IMR-90 (cell line): ENCODE measurements around the gene ADH1A. TPM values are rescaled to one million over a fixed set of nuclear protein-coding genes. Genes with fewer than 3 reads are reported as not detected.

ENCODE experiments used
- ATAC-seq: fragments of 200-7000 bp; cut with Tn5 transposase; 2 replicates; pipeline ENCODE4 v1.9.1; 2020; ENCODE audit warnings: low read depth, mild to moderate bottlenecking, moderate library complexity
- BruUV-seq: library from RNA; stranded (reverse); fragments of 400-500 nt; replicated peaks from 2 replicates; lab custom pipeline; 2021; lab: Mats Ljungman, UMichigan
- CTCF ChIA-PET: fragments of 300-600 bp; formaldehyde crosslinking; extraction: SDS; loops from one replicate; lab custom pipeline; 2021; ENCODE audit warnings: antibody characterized with exemption; lab: Yijun Ruan, JAX
- POLR2A ChIA-PET: fragments of 300-600 bp; sonication (Branson Sonifier 250); formaldehyde crosslinking; loops from one replicate; lab custom pipeline; 2022; ENCODE audit warnings: antibody characterized with exemption; ENCODE audit not compliant: unreplicated experiment; lab: Charles Lee
- DNase-seq: peaks from one replicate; pipeline ENCODE4 v3.0.0; 2013
- H2AFZ ChIP-seq: replicated peaks from 2 replicates; pipeline ENCODE3; 2013; ENCODE audit warnings: low read length, mild to moderate bottlenecking; ENCODE audit not compliant: poor library complexity
- H2AK5ac ChIP-seq: 2 replicates; pipeline ENCODE4 v1.6.1; 2013; ENCODE audit warnings: low read depth, low read length, inconsistent platforms
- H2AK9ac ChIP-seq: replicated peaks from 2 replicates; pipeline ENCODE3; 2013; ENCODE audit warnings: mild to moderate bottlenecking, low read depth, low read length, moderate library complexity; ENCODE audit not compliant: poor library complexity
- H2BK120ac ChIP-seq: 2 replicates; pipeline ENCODE4 v1.6.1; 2013; ENCODE audit warnings: low read depth, low read length, inconsistent platforms
- H2BK15ac ChIP-seq: 3 replicates; pipeline ENCODE4 v1.6.1; 2013; ENCODE audit warnings: low read depth, low read length, inconsistent platforms
- H2BK20ac ChIP-seq: 2 replicates; pipeline ENCODE4 v1.6.1; 2013; ENCODE audit warnings: low read depth, mild to moderate bottlenecking, inconsistent platforms, low read length, moderate library complexity
- H2BK5ac ChIP-seq: 2 replicates; pipeline ENCODE4 v1.6.1; 2013; ENCODE audit warnings: mild to moderate bottlenecking, low read depth, low read length, inconsistent platforms; ENCODE audit not compliant: poor library complexity, severe bottlenecking
- H3K14ac ChIP-seq: replicated peaks from 2 replicates; pipeline ENCODE4 v1.6.1; 2013; ENCODE audit warnings: low read depth, low read length, inconsistent platforms
- H3K18ac ChIP-seq: 2 replicates; pipeline ENCODE4 v1.6.1; 2013; ENCODE audit warnings: low read depth, low read length, control low read depth
- H3K23ac ChIP-seq: 2 replicates; pipeline ENCODE4 v1.6.1; 2013; ENCODE audit warnings: low read depth, low read length, inconsistent platforms
- H3K27ac ChIP-seq: 2 replicates; pipeline ENCODE4 v1.5.1; 2013; ENCODE audit warnings: mild to moderate bottlenecking, control low read depth, low read length; ENCODE audit not compliant: insufficient read depth
- H3K27me3 ChIP-seq: 2 replicates; pipeline ENCODE4 v1.6.1; 2013; ENCODE audit warnings: low read length; ENCODE audit not compliant: control insufficient read depth, insufficient read depth
- H3K36me3 ChIP-seq: 2 replicates; pipeline ENCODE4 v1.6.1; 2013; ENCODE audit warnings: low read length, mixed read lengths; ENCODE audit not compliant: control insufficient read depth, insufficient read depth
- H3K4ac ChIP-seq: 2 replicates; pipeline ENCODE4 v1.6.1; 2013; ENCODE audit warnings: low read depth, low read length, inconsistent platforms
- H3K4me1 ChIP-seq: 2 replicates; pipeline ENCODE4 v1.6.1; 2013; ENCODE audit warnings: low read length, mixed read lengths; ENCODE audit not compliant: control insufficient read depth, insufficient read depth
- H3K4me2 ChIP-seq: 2 replicates; pipeline ENCODE4 v1.6.1; 2013; ENCODE audit warnings: low read depth, mild to moderate bottlenecking, control low read depth, low read length, moderate library complexity
- H3K4me3 ChIP-seq: 2 replicates; pipeline ENCODE4 v1.5.1; 2013; ENCODE audit warnings: low read depth, mild to moderate bottlenecking, control low read depth, low read length, moderate library complexity; ENCODE audit not compliant: insufficient read depth
- H3K56ac ChIP-seq: 2 replicates; pipeline ENCODE4 v1.6.1; 2013; ENCODE audit warnings: low read length, inconsistent platforms; ENCODE audit not compliant: insufficient read depth; ENCODE audit errors: extremely low read depth
- H3K79me1 ChIP-seq, 2 experiments: 2 replicates each; pipeline ENCODE4 v1.6.1; 2013; ENCODE audit warnings: low read length in 2 of 2, inconsistent platforms in 1 of 2, low read depth in 1 of 2
- H3K9ac ChIP-seq: 2 replicates; pipeline ENCODE4 v1.6.1; 2013; ENCODE audit warnings: low read depth, low read length, control low read depth
- H3K9me1 ChIP-seq: 2 replicates; pipeline ENCODE4 v1.6.1; 2013; ENCODE audit warnings: low read length, inconsistent platforms; ENCODE audit not compliant: insufficient read depth
- H3K9me3 ChIP-seq: 2 replicates; pipeline ENCODE4 v1.6.1; 2013; ENCODE audit warnings: low read length; ENCODE audit not compliant: control insufficient read depth, insufficient read depth
- H4K20me1 ChIP-seq: 2 replicates; pipeline ENCODE4 v1.6.1; 2013; ENCODE audit warnings: low read length, inconsistent platforms; ENCODE audit not compliant: insufficient read depth
- H4K5ac ChIP-seq: 2 replicates; pipeline ENCODE4 v1.6.1; 2013; ENCODE audit warnings: mild to moderate bottlenecking, low read depth, low read length, control low read depth
- H4K8ac ChIP-seq, 2 experiments: 2 replicates each; pipeline ENCODE4 v1.6.1; 2013; ENCODE audit warnings: low read depth in 2 of 2, low read length in 2 of 2, control low read depth in 1 of 2, inconsistent platforms in 1 of 2
- H4K91ac ChIP-seq: 2 replicates; pipeline ENCODE4 v1.6.1; 2013; ENCODE audit warnings: low read depth, low read length, inconsistent platforms; ENCODE audit not compliant: insufficient read depth
- BHLHE40 ChIP-seq: fragments of 150-350 bp; IDR thresholded peaks from 2 replicates; pipeline ENCODE4 v1.6.1; 2016; ENCODE audit warnings: mild to moderate bottlenecking, low read depth, low read length
- CEBPB ChIP-seq: IDR thresholded peaks from 2 replicates; pipeline ENCODE4 v1.6.1; 2012; ENCODE audit warnings: low read depth, low read length, improper control_type of control experiment
- CHD1 ChIP-seq: IDR thresholded peaks from 2 replicates; pipeline ENCODE4 v1.6.1; 2012; ENCODE audit warnings: low read depth, low read length, improper control_type of control experiment
- ELK1 ChIP-seq: fragments of 150-350 bp; IDR thresholded peaks from 2 replicates; pipeline ENCODE4 v1.6.1; 2016; ENCODE audit warnings: low read depth, mild to moderate bottlenecking, low read length, moderate library complexity, borderline replicate concordance
- FOS ChIP-seq: fragments of 150-350 bp; IDR thresholded peaks from 2 replicates; pipeline ENCODE4 v1.6.1; 2016; ENCODE audit warnings: low read depth, low read length
- MAFK ChIP-seq: IDR thresholded peaks from 2 replicates; pipeline ENCODE4 v1.6.1; 2012; ENCODE audit warnings: low read depth, low read length, improper control_type of control experiment
- MAZ ChIP-seq: IDR thresholded peaks from 2 replicates; pipeline ENCODE4 v1.6.1; 2012; ENCODE audit warnings: low read depth, mild to moderate bottlenecking, low read length, improper control_type of control experiment, moderate library complexity, borderline replicate concordance
- MXI1 ChIP-seq: IDR thresholded peaks from 2 replicates; pipeline ENCODE4 v1.6.1; 2012; ENCODE audit warnings: low read depth, mild to moderate bottlenecking, low read length, moderate library complexity, borderline replicate concordance
- POLR2A ChIP-seq: IDR thresholded peaks from 2 replicates; pipeline ENCODE4 v1.6.1; 2012; ENCODE audit warnings: mild to moderate bottlenecking, low read depth, low read length
- RAD21 ChIP-seq: IDR thresholded peaks from 2 replicates; pipeline ENCODE4 v1.6.1; 2012; ENCODE audit warnings: low read length, improper control_type of control experiment
- RCOR1 ChIP-seq: IDR thresholded peaks from 2 replicates; pipeline ENCODE4 v1.6.1; 2012; ENCODE audit warnings: mild to moderate bottlenecking, low read length, improper control_type of control experiment; ENCODE audit not compliant: insufficient replicate concordance
- RFX5 ChIP-seq: IDR thresholded peaks from 2 replicates; pipeline ENCODE4 v1.8.0; 2012; ENCODE audit warnings: low read depth, mild to moderate bottlenecking, low read length, moderate library complexity
- SMC3 ChIP-seq: fragments of 150-350 bp; IDR thresholded peaks from 2 replicates; pipeline ENCODE4 v1.6.1; 2016; ENCODE audit warnings: low read depth, mild to moderate bottlenecking, antibody characterized with exemption, low read length, moderate library complexity
- USF2 ChIP-seq: fragments of 150-350 bp; IDR thresholded peaks from 2 replicates; pipeline ENCODE4 v1.6.1; 2017; ENCODE audit warnings: mild to moderate bottlenecking, antibody characterized with exemption, low read length, low read depth
- WGBS, 2 experiments: methylation state at CpG; one replicate each; pipeline versions ENCODE4 v1.1.5 to v1.1.7; 2013; ENCODE audit warnings: missing lambda C conversion rate in 2 of 2; ENCODE audit not compliant: insufficient read length in 1 of 2; ENCODE audit errors: extremely low coverage in 2 of 2; 5-methylcytosine and 5-hydroxymethylcytosine counted together
- dilution Hi-C: fragments of 300-500 bp; cut with HindIII; formaldehyde crosslinking; loops from one replicate; pipeline ENCODE4 v1.14.3; 2018; ENCODE audit warnings: low sequenced_read_pairs; ENCODE audit not compliant: unreplicated experiment
- in situ Hi-C: fragments of 300-500 bp; cut with MboI; formaldehyde crosslinking; loops from 3 replicates; pipeline ENCODE4 v1.14.3; 2019; ENCODE audit warnings: low sequenced_read_pairs, inconsistent platforms, mixed read lengths
- intact Hi-C: fragments of 100-400 bp; cut with micrococcal nuclease; formaldehyde crosslinking; loops from 2 replicates; pipeline ENCODE4 v1.10.0; 2022
- polyA plus RNA-seq, 3 experiments: library from polyadenylated mRNA; depleted of rRNA; stranded (reverse); fragments of >200 nt; gene quantifications; 2 replicates each; pipeline ENCODE4 v1.2.3, GENCODE V29; 2012; ENCODE audit warnings: low replicate concordance in 1 of 3
- total RNA-seq: library from RNA; depleted of rRNA; stranded (reverse); fragments of >200 nt; gene quantifications from 2 replicates; pipeline ENCODE4 v1.2.3, GENCODE V29; 2012

The ADH1A gene
- total and polyA plus RNA-seq, 2 of the 4 experiments (the other 2 are of a cell fraction) = not detected

- Histone ChIP-seq H3K14ac (no peak overlapping the region), H2AK5ac (no peak overlapping the region), H3K27me3 (no peaks in the 10 kb centered on the region; the same call in 1 of the 2 replicates), H3K4ac (no peak overlapping the region), H3K4me2 (no peak overlapping the region), H3K23ac (no peak overlapping the region), H2AFZ (no peak overlapping the region), H2BK5ac (no peak overlapping the region), H3K4me1 (no peaks in the 10 kb centered on the region), H4K5ac (no peak overlapping the region), H3K56ac (no peak overlapping the region), H4K8ac (no peak overlapping the region), H3K79me1 (no peaks in the 10 kb centered on the region), H3K4me3 (no peak overlapping the region), H2BK120ac (no peak overlapping the region; the same call in 1 of the 2 replicates), H3K36me3 (no peaks in the 10 kb centered on the region), H3K18ac (0 out of 2 replicates have a peak overlapping the region, but pooled peaks have one; percentile 19), H3K9me1 (no peaks in the 10 kb centered on the region), H2BK20ac (no peak overlapping the region), H4K20me1 (no peaks in the 10 kb centered on the region), H2AK9ac (no peak overlapping the region), H2BK15ac (no peak overlapping the region), H3K9ac (no peak overlapping the region), H4K91ac (no peak overlapping the region), H3K27ac (no peak overlapping the region), H3K9me3 (no peaks in the 10 kb centered on the region)
- in situ Hi-C loops = no loop called here
- intact Hi-C loops = no loop called here
- CTCF ChIA-PET = no interaction called here
- no TSS peak for BruUV-seq
- ATAC-seq = no peak
- POLR2A ChIA-PET = no interaction called here
- no peak for TF ChIP-seq RFX5
- TF ChIP-seq MXI1 = no peak
- no peak for TF ChIP-seq CHD1
- no peak for TF ChIP-seq POLR2A
- TF ChIP-seq RCOR1 = no peak
- TF ChIP-seq RAD21 = no peak
- TF ChIP-seq MAFK = no peak
- TF ChIP-seq ELK1 = no peak
- no peak for TF ChIP-seq USF2
- no peak for TF ChIP-seq MAZ
- no peak for TF ChIP-seq FOS
- TF ChIP-seq CEBPB = no peak
- TF ChIP-seq SMC3 = no peak
- no peak for TF ChIP-seq BHLHE40
- WGBS, 2 experiments = 83% methylated on average over 1 of the region's 1 CpG; no CpG with 5 or more reads in 1 of the 2 experiments
- DNase-seq = no peak
- dilution Hi-C loops = no loop called here
Measured at GRCh38 chr4:99334880-99335279, 44.1 kb upstream of the ADH1A start.
